A549 (cell line): ENCODE measurements around the gene CRYGA.

Source experiments
- CEBPB ChIP-seq, 2 experiments: fragments of >200 bp in 1 of 2; sonication (Bioruptor Twin) in 1 of 2; formaldehyde crosslinking in 1 of 2; IDR thresholded peaks; 2 replicates each; pipeline ENCODE4 v1.6.1; 2012 to 2016
- CHD2 ChIP-seq: fragments of 150-350 bp; IDR thresholded peaks from 2 replicates; pipeline ENCODE4 v1.6.1; 2014; ENCODE audit warnings: low read length; ENCODE audit not compliant: partially characterized antibody
- GATA3 ChIP-seq: IDR thresholded peaks from 2 replicates; pipeline ENCODE4 v1.6.1; 2012; ENCODE audit warnings: borderline replicate concordance
- KDM5A ChIP-seq: fragments of 200-600 bp; sonication (generic); IDR thresholded peaks from 2 replicates; pipeline ENCODE4 v1.6.1; 2016; ENCODE audit warnings: antibody characterized with exemption, mild to moderate bottlenecking
- MAZ ChIP-seq: fragments of 150-350 bp; IDR thresholded peaks from 2 replicates; pipeline ENCODE4 v1.6.1; 2014; ENCODE audit warnings: antibody characterized with exemption, low read depth, low read length, borderline replicate concordance
- TP53 ChIP-seq: fragments of 250-450 bp; sonication (Bioruptor Pico); IDR thresholded peaks from 2 replicates; pipeline ENCODE4 v1.5.0; 2021; ENCODE audit warnings: mild to moderate bottlenecking, moderate library complexity
- ZNF302 ChIP-seq: fragments of 250-450 bp; sonication (Bioruptor Pico); IDR thresholded peaks from 2 replicates; pipeline ENCODE4 v1.9.0; 2021; ENCODE audit warnings: inconsistent platforms, mild to moderate bottlenecking, moderate library complexity
- TF ChIP-seq, protein P1 (sequence below): fragments of >200 bp; sonication (Bioruptor Twin); formaldehyde crosslinking; IDR thresholded peaks from 3 replicates; pipeline ENCODE4 v1.5.1; 2016
- TF ChIP-seq, protein P2 (sequence below): fragments of 200-600 bp; sonication (generic); IDR thresholded peaks from 2 replicates; pipeline ENCODE4 v1.6.1; 2016; ENCODE audit warnings: antibody characterized with exemption, mild to moderate bottlenecking, moderate library complexity

- TF ChIP-seq CEBPB (IDR thresholded peaks at IDR 0.05) (no peak), KDM5A (no peak), TP53 (no peak), MAZ (no peak), ZNF302 (no peak), CHD2 (no peak), GATA3 (no peak)
- TF ChIP-seq, protein P1, sequence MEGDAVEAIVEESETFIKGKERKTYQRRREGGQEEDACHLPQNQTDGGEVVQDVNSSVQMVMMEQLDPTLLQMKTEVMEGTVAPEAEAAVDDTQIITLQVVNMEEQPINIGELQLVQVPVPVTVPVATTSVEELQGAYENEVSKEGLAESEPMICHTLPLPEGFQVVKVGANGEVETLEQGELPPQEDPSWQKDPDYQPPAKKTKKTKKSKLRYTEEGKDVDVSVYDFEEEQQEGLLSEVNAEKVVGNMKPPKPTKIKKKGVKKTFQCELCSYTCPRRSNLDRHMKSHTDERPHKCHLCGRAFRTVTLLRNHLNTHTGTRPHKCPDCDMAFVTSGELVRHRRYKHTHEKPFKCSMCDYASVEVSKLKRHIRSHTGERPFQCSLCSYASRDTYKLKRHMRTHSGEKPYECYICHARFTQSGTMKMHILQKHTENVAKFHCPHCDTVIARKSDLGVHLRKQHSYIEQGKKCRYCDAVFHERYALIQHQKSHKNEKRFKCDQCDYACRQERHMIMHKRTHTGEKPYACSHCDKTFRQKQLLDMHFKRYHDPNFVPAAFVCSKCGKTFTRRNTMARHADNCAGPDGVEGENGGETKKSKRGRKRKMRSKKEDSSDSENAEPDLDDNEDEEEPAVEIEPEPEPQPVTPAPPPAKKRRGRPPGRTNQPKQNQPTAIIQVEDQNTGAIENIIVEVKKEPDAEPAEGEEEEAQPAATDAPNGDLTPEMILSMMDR = no peak
- TF ChIP-seq, protein P2, sequence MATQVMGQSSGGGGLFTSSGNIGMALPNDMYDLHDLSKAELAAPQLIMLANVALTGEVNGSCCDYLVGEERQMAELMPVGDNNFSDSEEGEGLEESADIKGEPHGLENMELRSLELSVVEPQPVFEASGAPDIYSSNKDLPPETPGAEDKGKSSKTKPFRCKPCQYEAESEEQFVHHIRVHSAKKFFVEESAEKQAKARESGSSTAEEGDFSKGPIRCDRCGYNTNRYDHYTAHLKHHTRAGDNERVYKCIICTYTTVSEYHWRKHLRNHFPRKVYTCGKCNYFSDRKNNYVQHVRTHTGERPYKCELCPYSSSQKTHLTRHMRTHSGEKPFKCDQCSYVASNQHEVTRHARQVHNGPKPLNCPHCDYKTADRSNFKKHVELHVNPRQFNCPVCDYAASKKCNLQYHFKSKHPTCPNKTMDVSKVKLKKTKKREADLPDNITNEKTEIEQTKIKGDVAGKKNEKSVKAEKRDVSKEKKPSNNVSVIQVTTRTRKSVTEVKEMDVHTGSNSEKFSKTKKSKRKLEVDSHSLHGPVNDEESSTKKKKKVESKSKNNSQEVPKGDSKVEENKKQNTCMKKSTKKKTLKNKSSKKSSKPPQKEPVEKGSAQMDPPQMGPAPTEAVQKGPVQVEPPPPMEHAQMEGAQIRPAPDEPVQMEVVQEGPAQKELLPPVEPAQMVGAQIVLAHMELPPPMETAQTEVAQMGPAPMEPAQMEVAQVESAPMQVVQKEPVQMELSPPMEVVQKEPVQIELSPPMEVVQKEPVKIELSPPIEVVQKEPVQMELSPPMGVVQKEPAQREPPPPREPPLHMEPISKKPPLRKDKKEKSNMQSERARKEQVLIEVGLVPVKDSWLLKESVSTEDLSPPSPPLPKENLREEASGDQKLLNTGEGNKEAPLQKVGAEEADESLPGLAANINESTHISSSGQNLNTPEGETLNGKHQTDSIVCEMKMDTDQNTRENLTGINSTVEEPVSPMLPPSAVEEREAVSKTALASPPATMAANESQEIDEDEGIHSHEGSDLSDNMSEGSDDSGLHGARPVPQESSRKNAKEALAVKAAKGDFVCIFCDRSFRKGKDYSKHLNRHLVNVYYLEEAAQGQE = no peak
Observed at GRCh38 chr2:208112969-208113368, 50.4 kb downstream of the CRYGA start.
